LNCAP (cell line): ENCODE measurements around the gene ANKRD16.

Experiments used
- TF ChIP-seq, protein P1 (sequence below): fragments of 450-650 bp; IDR thresholded peaks from 2 replicates; pipeline ENCODE4 v1.5.1; 2017; ENCODE audit warnings: mild to moderate bottlenecking

Gene ANKRD16

DNA sequence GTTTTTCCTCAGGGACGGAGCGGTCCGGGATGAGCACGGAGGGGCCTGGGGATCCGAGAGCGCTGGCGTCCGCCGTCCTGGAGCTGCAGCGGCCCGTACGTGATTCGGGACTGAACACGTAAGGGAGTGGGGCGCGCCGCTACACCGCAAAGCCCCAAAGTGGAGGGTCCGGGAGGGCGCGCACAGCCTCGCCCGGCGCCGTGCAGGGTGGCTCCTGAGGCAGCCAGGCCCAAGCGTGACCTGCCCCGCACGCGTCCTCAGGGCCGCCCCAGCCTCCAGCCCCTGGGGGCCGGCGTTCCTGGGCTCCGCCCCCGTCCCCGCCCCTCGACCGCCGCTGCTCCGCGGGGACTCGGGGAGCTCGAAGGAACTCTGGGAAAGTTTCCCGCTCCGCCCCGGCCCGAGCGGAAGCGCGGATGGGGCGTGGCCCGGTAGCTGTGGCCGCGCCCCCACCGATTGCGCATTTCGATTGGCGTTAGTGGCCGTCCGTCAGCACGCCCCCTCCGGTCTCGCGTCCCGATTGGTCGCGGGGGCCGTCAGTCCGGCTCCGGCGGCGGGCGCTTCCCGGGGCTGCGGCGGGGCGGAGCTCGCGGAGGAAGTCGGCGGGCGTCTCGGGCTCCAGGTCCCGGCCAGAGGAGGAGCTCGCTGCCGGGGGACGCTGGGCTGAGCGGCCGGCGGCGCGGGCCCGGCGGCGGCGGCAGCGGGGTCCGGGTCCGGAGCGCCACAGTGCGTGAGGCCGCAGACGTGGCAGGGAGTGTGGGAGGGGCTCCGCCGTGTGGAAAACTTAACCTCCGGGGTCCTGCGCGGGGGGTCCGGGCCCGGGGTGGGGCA, at the start of gene ANKRD16, which contains the start of gene FBH1:
Gene ANKRD16 (minus strand): TSS at position 270 of the 828 bp plus-strand sequence. CDS start 539 bp downstream, outside the sequence.
Gene FBH1 (plus strand): TSS at position 620 of the 828 bp plus-strand sequence. CDS start 103 bp downstream, at position 723.
- TF ChIP-seq, protein P1, sequence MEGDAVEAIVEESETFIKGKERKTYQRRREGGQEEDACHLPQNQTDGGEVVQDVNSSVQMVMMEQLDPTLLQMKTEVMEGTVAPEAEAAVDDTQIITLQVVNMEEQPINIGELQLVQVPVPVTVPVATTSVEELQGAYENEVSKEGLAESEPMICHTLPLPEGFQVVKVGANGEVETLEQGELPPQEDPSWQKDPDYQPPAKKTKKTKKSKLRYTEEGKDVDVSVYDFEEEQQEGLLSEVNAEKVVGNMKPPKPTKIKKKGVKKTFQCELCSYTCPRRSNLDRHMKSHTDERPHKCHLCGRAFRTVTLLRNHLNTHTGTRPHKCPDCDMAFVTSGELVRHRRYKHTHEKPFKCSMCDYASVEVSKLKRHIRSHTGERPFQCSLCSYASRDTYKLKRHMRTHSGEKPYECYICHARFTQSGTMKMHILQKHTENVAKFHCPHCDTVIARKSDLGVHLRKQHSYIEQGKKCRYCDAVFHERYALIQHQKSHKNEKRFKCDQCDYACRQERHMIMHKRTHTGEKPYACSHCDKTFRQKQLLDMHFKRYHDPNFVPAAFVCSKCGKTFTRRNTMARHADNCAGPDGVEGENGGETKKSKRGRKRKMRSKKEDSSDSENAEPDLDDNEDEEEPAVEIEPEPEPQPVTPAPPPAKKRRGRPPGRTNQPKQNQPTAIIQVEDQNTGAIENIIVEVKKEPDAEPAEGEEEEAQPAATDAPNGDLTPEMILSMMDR: no peak

DNA sequence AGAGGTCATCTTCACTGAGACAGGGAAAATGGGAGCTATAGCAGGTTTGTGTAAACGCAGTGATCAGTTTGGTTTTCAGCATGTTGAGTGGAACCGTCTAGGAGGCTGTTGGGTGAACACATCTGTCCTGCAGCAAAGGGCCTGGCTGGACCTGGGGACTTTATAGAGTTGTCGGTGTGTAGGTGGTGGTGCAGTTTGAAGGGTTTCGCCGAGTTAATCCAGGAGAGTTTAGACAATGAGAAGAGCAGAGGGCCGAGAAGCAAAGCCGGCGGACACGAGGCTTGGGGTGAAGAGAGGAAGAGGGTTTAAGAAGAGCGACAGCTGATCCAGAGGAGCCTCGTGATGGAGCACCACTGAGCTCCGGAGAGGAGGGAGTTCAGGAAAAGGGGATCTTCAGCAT, 48.6 kb upstream of the ANKRD16 start:
- TF ChIP-seq, protein P1: no peak

DNA sequence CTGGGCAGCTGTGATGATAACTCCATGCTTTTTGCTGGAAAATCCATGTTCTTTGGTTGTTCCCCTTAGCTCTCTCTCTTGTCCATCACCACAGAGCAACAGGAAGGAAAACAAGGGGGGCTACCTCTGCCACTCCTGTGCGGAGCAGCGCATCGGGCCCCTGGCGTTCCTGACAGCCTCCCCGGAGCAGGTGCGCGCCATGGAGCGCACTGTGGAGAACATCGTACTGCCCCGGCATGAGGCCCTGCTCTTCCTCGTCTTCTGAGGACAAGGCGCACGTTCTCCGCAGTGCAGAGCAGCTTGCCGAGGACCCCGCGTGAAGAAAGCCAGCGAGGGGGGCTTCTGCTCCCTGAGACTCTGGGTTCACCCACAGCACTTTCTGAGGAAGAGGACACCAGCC, 47.3 kb upstream of the ANKRD16 start:
- TF ChIP-seq, protein P1: no peak

DNA sequence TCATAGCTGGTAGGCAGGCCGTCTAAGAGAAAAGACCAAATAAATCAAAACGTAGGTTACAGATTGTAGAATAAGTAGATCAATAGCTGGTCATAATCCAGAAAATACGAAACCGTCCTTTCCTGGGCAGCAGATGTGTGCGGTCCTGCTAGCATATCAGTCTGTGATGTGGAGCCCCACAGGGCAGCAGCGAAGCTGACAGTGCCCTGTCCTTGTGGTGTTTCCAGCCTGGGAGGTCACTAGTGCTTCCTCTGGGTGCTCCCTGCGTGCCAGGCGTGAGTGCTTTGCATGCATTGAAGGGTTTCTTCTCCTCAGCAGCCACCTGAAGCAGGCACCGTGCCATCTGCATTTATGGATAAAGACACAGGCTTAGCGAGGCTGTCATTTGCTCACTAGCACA, 45.9 kb upstream of the ANKRD16 start:
- TF ChIP-seq, protein P1: no peak

DNA sequence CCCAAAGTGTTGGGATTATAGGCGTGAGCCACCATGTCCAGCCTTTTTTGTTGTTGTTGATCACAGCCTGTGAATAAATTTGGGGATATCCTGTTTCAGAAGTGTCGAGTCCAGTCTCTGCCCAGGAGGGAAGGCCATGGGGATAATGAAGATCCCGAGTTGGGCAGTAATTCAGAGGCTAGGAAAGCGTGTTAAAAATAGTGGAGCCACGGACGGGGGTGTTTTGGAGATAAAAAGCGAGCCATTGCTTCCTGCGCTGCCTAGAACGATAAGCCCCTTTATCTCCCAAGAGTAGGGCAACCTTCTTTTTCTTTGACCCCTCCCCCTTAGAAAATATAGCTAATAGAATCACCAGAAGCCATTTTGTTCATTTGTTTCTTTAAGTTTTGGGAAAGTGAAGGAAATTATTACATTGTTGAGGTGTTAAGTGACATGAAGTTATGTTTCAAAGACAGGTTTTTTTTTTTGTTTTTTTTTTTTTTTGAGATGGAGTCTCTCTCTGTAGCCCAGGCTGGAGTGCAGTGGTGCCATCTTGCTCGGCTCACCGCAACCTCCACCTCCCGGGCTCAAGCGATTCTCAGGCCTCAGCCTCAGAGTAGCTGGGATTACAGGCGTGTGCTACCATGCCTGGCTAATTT, 44.3 kb upstream of the ANKRD16 start:
- TF ChIP-seq, protein P1: no peak

DNA sequence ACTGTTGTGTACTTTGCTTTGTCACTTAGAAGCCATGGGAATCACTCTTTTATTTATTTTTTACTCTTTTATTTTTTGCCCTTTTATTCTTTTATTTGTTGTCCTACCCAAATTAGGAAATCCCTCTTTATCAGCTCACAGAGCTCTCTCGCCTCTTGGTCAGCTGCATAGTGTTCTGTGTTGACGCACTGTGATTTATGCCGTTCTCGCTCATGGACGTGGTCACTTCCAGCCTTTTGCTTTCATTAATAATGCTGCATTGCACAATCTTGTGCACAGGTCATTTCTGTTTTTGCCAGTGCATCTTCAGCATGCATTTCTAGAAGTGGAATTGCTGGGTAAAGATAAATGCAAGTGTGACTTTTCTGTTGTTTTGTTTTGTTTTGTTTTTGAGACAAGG, 42.7 kb upstream of the ANKRD16 start:
- TF ChIP-seq, protein P1: no peak

DNA sequence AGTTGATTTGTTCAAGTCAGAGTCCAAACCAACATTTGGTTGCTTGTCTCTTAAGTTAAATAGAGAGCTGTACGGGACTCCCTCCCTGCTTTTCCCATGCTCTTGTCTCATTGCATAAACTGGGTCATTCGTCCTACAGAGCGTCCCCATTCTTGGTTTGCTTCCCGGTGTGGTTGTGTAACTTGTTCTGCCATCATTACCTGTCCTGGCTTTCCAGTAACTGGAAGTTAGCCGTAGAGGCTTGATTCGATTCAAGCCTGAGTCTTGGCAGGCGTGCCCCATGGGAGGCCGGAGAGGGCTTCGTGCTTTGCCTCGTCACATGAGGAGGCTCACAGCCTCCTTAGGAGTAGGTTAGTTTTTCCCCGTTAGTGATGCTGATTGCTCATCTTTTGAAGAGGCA, 40.6 kb upstream of the ANKRD16 start:
- TF ChIP-seq, protein P1: no peak
